ENCODE data around the gene THRSP.
"Not testable (repeated sequence)": the region's sequence is repeated elsewhere in the genome, so short reads cannot be mapped to it uniquely, and the experiment has no call there.

The THRSP gene

GRCh38 chr11:78081583-78081982 lies 17.9 kb downstream of the THRSP start:
- H3K4me1 Mint-ChIP-seq = peaks cover 15 to 27% of the 10 kb centered on the region in 2 donors
- H3K27me3 Mint-ChIP-seq = no peaks in the 10 kb centered on the region
- H3K27ac Mint-ChIP-seq = no peak overlapping the region
- ATAC-seq (replicated peaks) (no peak), DNase-seq (no peak)
- H3K9me3 Mint-ChIP-seq = no peaks in the 10 kb centered on the region
- H3K36me3 Mint-ChIP-seq = peaks cover 4 to 6% of the 10 kb centered on the region in 2 donors
- H3K4me3 Mint-ChIP-seq = no peak overlapping the region

- H3K36me3 Mint-ChIP-seq = peaks cover 0 to 3% of the 10 kb centered on the region in 2 donors
- H3K4me1 Mint-ChIP-seq = peaks cover 15 to 22% of the 10 kb centered on the region in 2 donors
- H3K4me3 Mint-ChIP-seq = no peak overlapping the region
- H3K27me3 Mint-ChIP-seq = no peaks in the 10 kb centered on the region
- ATAC-seq (replicated peaks) (no peak), DNase-seq (no peak)
- H3K9me3 Mint-ChIP-seq = no peaks in the 10 kb centered on the region
- no peak overlapping the region for H3K27ac Mint-ChIP-seq
Observed at GRCh38 chr11:78082146-78082545, 18.5 kb downstream of the THRSP start.

GRCh38 chr11:78083021-78083420 lies 19.4 kb downstream of the THRSP start:
- Mint-ChIP-seq H3K27me3 (no peaks in the 10 kb centered on the region), H3K4me1 (peaks cover 10 to 16% of the 10 kb centered on the region in 2 donors), H3K9me3 (no peaks in the 10 kb centered on the region), H3K27ac (no peak overlapping the region), H3K36me3 (peaks cover 0 to 3% of the 10 kb centered on the region in 2 donors), H3K4me3 (no peak overlapping the region)
- ATAC-seq (replicated peaks) = no peak
- no peak for DNase-seq

GRCh38 chr11:78084506-78084905 lies 20.8 kb downstream of the THRSP start:
- not testable (repeated sequence) for DNase-seq; H3K4me1 Mint-ChIP-seq; H3K9me3 Mint-ChIP-seq; ATAC-seq (replicated peaks); H3K27ac Mint-ChIP-seq; H3K4me3 Mint-ChIP-seq; H3K36me3 Mint-ChIP-seq; H3K27me3 Mint-ChIP-seq

GRCh38 chr11:78085972-78086371 lies 22.3 kb downstream of the THRSP start:
- no peak overlapping the region for H3K4me3 Mint-ChIP-seq
- H3K27ac Mint-ChIP-seq = no peak overlapping the region
- H3K4me1 Mint-ChIP-seq = peaks cover 5 to 6% of the 10 kb centered on the region in 2 donors
- ATAC-seq (replicated peaks) (no peak), DNase-seq (no peak)
- H3K27me3 Mint-ChIP-seq = no peaks in the 10 kb centered on the region
- peaks cover 3 to 5% of the 10 kb centered on the region in 2 donors for H3K36me3 Mint-ChIP-seq
- H3K9me3 Mint-ChIP-seq = no peaks in the 10 kb centered on the region

GRCh38 chr11:78086521-78087074 lies 22.9 kb downstream of the THRSP start:
- not testable (repeated sequence) for H3K4me3 Mint-ChIP-seq; H3K4me1 Mint-ChIP-seq; DNase-seq; H3K36me3 Mint-ChIP-seq; ATAC-seq (replicated peaks); H3K27me3 Mint-ChIP-seq; H3K27ac Mint-ChIP-seq; H3K9me3 Mint-ChIP-seq

GRCh38 chr11:78094250-78094649 lies 30.6 kb downstream of the THRSP start:
- H3K4me1 Mint-ChIP-seq = peaks cover 0 to 5% of the 10 kb centered on the region in 2 donors
- no peak for DNase-seq
- H3K36me3 Mint-ChIP-seq = peaks cover 17 to 42% of the 10 kb centered on the region in 2 donors
- peak overlapping the region; percentile 14 for H3K27ac Mint-ChIP-seq
- H3K27me3 Mint-ChIP-seq = no peaks in the 10 kb centered on the region
- no peak overlapping the region for H3K4me3 Mint-ChIP-seq
- no peaks in the 10 kb centered on the region for H3K9me3 Mint-ChIP-seq
- peak; percentile 66 to 71 for ATAC-seq (replicated peaks)

GRCh38 chr11:78097666-78098385 lies 34.2 kb downstream of the THRSP start:
- H3K4me1 Mint-ChIP-seq = peaks cover 0 to 5% of the 10 kb centered on the region in 2 donors
- DNase-seq (no peak), ATAC-seq (replicated peaks) (no peak)
- no peak overlapping the region for H3K4me3 Mint-ChIP-seq
- H3K27ac Mint-ChIP-seq = no peak overlapping the region
- H3K36me3 Mint-ChIP-seq = peaks cover 31 to 52% of the 10 kb centered on the region in 2 donors
- no peaks in the 10 kb centered on the region for H3K9me3 Mint-ChIP-seq
- no peaks in the 10 kb centered on the region for H3K27me3 Mint-ChIP-seq

GRCh38 chr11:78099666-78100065 lies 36.0 kb downstream of the THRSP start:
- H3K4me3 Mint-ChIP-seq = no peak overlapping the region
- DNase-seq (no peak), ATAC-seq (replicated peaks) (no peak)
- no peaks in the 10 kb centered on the region for H3K9me3 Mint-ChIP-seq
- no peak overlapping the region for H3K27ac Mint-ChIP-seq
- H3K4me1 Mint-ChIP-seq = peaks cover 0 to 1% of the 10 kb centered on the region in 2 donors
- H3K27me3 Mint-ChIP-seq = no peaks in the 10 kb centered on the region
- peaks cover 26 to 49% of the 10 kb centered on the region in 2 donors for H3K36me3 Mint-ChIP-seq

- Mint-ChIP-seq H3K27me3 (no peaks in the 10 kb centered on the region), H3K9me3 (no peaks in the 10 kb centered on the region), H3K27ac (no peak overlapping the region), H3K4me3 (no peak overlapping the region), H3K36me3 (peaks cover 25 to 43% of the 10 kb centered on the region in 2 donors), H3K4me1 (no peaks in the 10 kb centered on the region)
- DNase-seq (no peak), ATAC-seq (replicated peaks) (no peak)
Observed at GRCh38 chr11:78100261-78100660, 36.6 kb downstream of the THRSP start.

- Mint-ChIP-seq H3K27me3 (no peaks in the 10 kb centered on the region), H3K4me3 (no peak overlapping the region), H3K36me3 (peaks cover 25 to 38% of the 10 kb centered on the region in 2 donors), H3K9me3 (no peaks in the 10 kb centered on the region), H3K27ac (no peak overlapping the region), H3K4me1 (no peaks in the 10 kb centered on the region)
- no peak for ATAC-seq (replicated peaks)
- DNase-seq = no peak
Observed at GRCh38 chr11:78100676-78101472, 37.2 kb downstream of the THRSP start.

GRCh38 chr11:78109081-78110015 lies 45.7 kb downstream of the THRSP start:
- no peak for DNase-seq

GRCh38 chr11:78110351-78110750 lies 46.7 kb downstream of the THRSP start:
- no peaks in the 10 kb centered on the region for H3K27me3 Mint-ChIP-seq
- no peak overlapping the region for H3K4me3 Mint-ChIP-seq
- peaks cover 8 to 22% of the 10 kb centered on the region in 2 donors for H3K4me1 Mint-ChIP-seq
- DNase-seq (no peak), ATAC-seq (replicated peaks) (no peak)
- peaks cover 33 to 46% of the 10 kb centered on the region in 2 donors for H3K36me3 Mint-ChIP-seq
- no peaks in the 10 kb centered on the region for H3K9me3 Mint-ChIP-seq
- H3K27ac Mint-ChIP-seq = no peak overlapping the region

More at GRCh38 chr11:78109081-78110015, 45.7 kb downstream of the THRSP start:
- H3K9me3 Mint-ChIP-seq = no peaks in the 10 kb centered on the region
- H3K27me3 Mint-ChIP-seq = no peaks in the 10 kb centered on the region
- H3K4me1 Mint-ChIP-seq = peaks cover 8 to 22% of the 10 kb centered on the region in 2 donors
- no peak overlapping the region for H3K4me3 Mint-ChIP-seq
- ATAC-seq (replicated peaks) = no peak
- peaks cover 33 to 45% of the 10 kb centered on the region in 2 donors for H3K36me3 Mint-ChIP-seq
- no peak overlapping the region for H3K27ac Mint-ChIP-seq

GRCh38 chr11:78110830-78111229 lies 47.2 kb downstream of the THRSP start:
- Mint-ChIP-seq H3K4me1 (peaks cover 8 to 22% of the 10 kb centered on the region in 2 donors), H3K36me3 (peaks cover 33 to 46% of the 10 kb centered on the region in 2 donors), H3K9me3 (no peaks in the 10 kb centered on the region), H3K4me3 (no peak overlapping the region), H3K27ac (no peak overlapping the region), H3K27me3 (no peaks in the 10 kb centered on the region)
- ATAC-seq (replicated peaks) (no peak), DNase-seq (no peak)
